ENCODE measurements around the gene ZNF333. TPM values are rescaled to one million over a fixed set of nuclear protein-coding genes. Genes with fewer than 3 reads are reported as not detected.

The ZNF333 gene
- total RNA-seq, 1 experiment from 2014 or later: 6.0 TPM

GRCh38 chr19:14733574-14733973, 43.7 kb downstream of the ZNF333 start:
- WGBS (ENCODE audit: extremely low coverage, insufficient read length, low lambda C conversion rate): no CpG with 5 or more reads among the region's 1 CpG
- no peaks in the 10 kb centered on the region for H3K4me1 Mint-ChIP-seq
- Histone ChIP-seq H2AK5ac (ENCODE audit: insufficient read length, low read length) (no peak overlapping the region), H3K27me3 (ENCODE audit: insufficient read depth, low read length) (no peaks in the 10 kb centered on the region), H3K79me2 (ENCODE audit: insufficient read depth, low read length) (no peaks in the 10 kb centered on the region), H3T11ph (ENCODE audit: low read length) (no peak overlapping the region), H2AFZ (ENCODE audit: low read length) (no peak overlapping the region), H3K9ac (ENCODE audit: extremely low read depth, insufficient read length, low read length) (no peak overlapping the region), H3K79me1 (ENCODE audit: insufficient read depth, low read depth, low read length, poor library complexity, severe bottlenecking) (no peaks in the 10 kb centered on the region), H2BK20ac (ENCODE audit: low read depth, low read length, poor library complexity, severe bottlenecking) (no peak overlapping the region), H4K8ac (replicated peaks; ENCODE audit: insufficient read length, low read depth, low read length) (no peak overlapping the region), H4K91ac (ENCODE audit: insufficient read length, low read depth, low read length) (no peak overlapping the region), H4K20me1 (ENCODE audit: control insufficient read depth, insufficient read depth, insufficient read length) (no peaks in the 10 kb centered on the region), H2BK120ac (ENCODE audit: low read depth, low read length, poor library complexity, severe bottlenecking) (no peak overlapping the region), H2BK15ac (ENCODE audit: low read depth, low read length) (no peak overlapping the region), H3K9me3 (ENCODE audit: control insufficient read depth, low read depth, low read length) (peaks cover 9% of the 10 kb centered on the region), H3K23ac (ENCODE audit: insufficient read length, low read depth, low read length) (no peak overlapping the region), H3K4me2 (ENCODE audit: insufficient read depth, insufficient read length, low read length) (no peak overlapping the region), H2BK12ac (ENCODE audit: insufficient read length, low read depth, low read length) (no peak overlapping the region), H3K18ac (ENCODE audit: insufficient read length, low read depth, low read length) (no peak overlapping the region), H3K4me1 (ENCODE audit: insufficient read depth, low read length) (no peaks in the 10 kb centered on the region), H3K14ac (ENCODE audit: insufficient read depth, low read length) (no peak overlapping the region), H3K4ac (ENCODE audit: low read depth, low read length) (no peak overlapping the region), H2BK5ac (ENCODE audit: insufficient read length, low read length) (no peak overlapping the region), H3K23me2 (ENCODE audit: insufficient read length, low read depth, low read length, poor library complexity, severe bottlenecking) (no peaks in the 10 kb centered on the region), H3K27ac (ENCODE audit: insufficient read length, low read depth, low read length) (no peak overlapping the region), H4K5ac (ENCODE audit: insufficient read length, low read depth, low read length) (no peak overlapping the region), H3K56ac (ENCODE audit: insufficient read length, low read depth, low read length) (no peak overlapping the region)
- H3K27ac Mint-ChIP-seq: no peak overlapping the region
- H3K36me3 Mint-ChIP-seq (ENCODE audit: insufficient read depth in 1 of 3, low read depth in 3 of 3): peaks cover 4 to 9% (median 5%) of the 10 kb centered on the region in 3 experiments; a peak in 5 of 7 replicates
- DNase-seq: no peak
- peaks cover 61 to 86% of the 10 kb centered on the region in 2 experiments for H3K9me3 Mint-ChIP-seq
- TF ChIP-seq, protein P1, sequence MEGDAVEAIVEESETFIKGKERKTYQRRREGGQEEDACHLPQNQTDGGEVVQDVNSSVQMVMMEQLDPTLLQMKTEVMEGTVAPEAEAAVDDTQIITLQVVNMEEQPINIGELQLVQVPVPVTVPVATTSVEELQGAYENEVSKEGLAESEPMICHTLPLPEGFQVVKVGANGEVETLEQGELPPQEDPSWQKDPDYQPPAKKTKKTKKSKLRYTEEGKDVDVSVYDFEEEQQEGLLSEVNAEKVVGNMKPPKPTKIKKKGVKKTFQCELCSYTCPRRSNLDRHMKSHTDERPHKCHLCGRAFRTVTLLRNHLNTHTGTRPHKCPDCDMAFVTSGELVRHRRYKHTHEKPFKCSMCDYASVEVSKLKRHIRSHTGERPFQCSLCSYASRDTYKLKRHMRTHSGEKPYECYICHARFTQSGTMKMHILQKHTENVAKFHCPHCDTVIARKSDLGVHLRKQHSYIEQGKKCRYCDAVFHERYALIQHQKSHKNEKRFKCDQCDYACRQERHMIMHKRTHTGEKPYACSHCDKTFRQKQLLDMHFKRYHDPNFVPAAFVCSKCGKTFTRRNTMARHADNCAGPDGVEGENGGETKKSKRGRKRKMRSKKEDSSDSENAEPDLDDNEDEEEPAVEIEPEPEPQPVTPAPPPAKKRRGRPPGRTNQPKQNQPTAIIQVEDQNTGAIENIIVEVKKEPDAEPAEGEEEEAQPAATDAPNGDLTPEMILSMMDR (conservative IDR thresholded peaks at IDR 0.05): no peak
- no peak overlapping the region for H3K4me3 Mint-ChIP-seq
- H3K27me3 Mint-ChIP-seq (ENCODE audit: low read depth): peaks cover 3% of the 10 kb centered on the region; the same call in 1 of the 2 replicates
